Measurements from ENCODE around the gene EIF4A3. TPM values are rescaled to one million over a fixed set of nuclear protein-coding genes. Genes with fewer than 3 reads are reported as not detected.

EIF4A3 gene
- total and polyA plus RNA-seq, 9 of the 15 experiments (the other 6 are each of a cell fraction or from before 2014, with no cell fraction given): 62.7 to 171 (median 127) TPM

- no peak for TF ChIP-seq ZNF449 (CRISPR knock-in tag; IDR thresholded peaks at IDR 0.05)
- no peak for TF ChIP-seq RBM22 (IDR thresholded peaks at IDR 0.05; ENCODE audit: low read depth, low read length, poor library complexity, severe bottlenecking)
- TF ChIP-seq ZNF785 (CRISPR knock-in tag; IDR thresholded peaks at IDR 0.05): no peak
- peak; percentile 44; the same call in 1 of the 2 replicates for TF ChIP-seq ATF7 (IDR thresholded peaks at IDR 0.05)
- no peak for TF ChIP-seq CHD7 (IDR thresholded peaks at IDR 0.05; ENCODE audit: low read depth, low read length)
- TF ChIP-seq ZNF830 (CRISPR knock-in tag; IDR thresholded peaks at IDR 0.05): no peak
- no peak for TF ChIP-seq NFIC (IDR thresholded peaks at IDR 0.05)
- no peak for TF ChIP-seq ZBTB8A (IDR thresholded peaks at IDR 0.05; ENCODE audit: partially characterized antibody)
- TF ChIP-seq DNMT1 (IDR thresholded peaks at IDR 0.05): no peak
- TF ChIP-seq SP1 (CRISPR knock-in tag; IDR thresholded peaks at IDR 0.05): no peak
- TF ChIP-seq WHSC1 (IDR thresholded peaks at IDR 0.05; ENCODE audit: low read length): no peak
- TF ChIP-seq GATA2 (CRISPR knock-in tag; IDR thresholded peaks at IDR 0.05): no peak
- no peak for TF ChIP-seq TCFL5 (CRISPR knock-in tag; conservative IDR thresholded peaks at IDR 0.05)
- no peak for TF ChIP-seq FOXJ3 (CRISPR knock-in tag; IDR thresholded peaks at IDR 0.05)
These were observed 45.6 kb downstream of the EIF4A3 start, which contains the start of gene GAA (continued) for GRCh38 chr17:80101011-80101945.
